H1 (cell line): ENCODE measurements around the gene WNT9A. TPM values are rescaled to one million over a fixed set of nuclear protein-coding genes. Genes with fewer than 3 reads are reported as not detected.

Experiments
- GTF2F1 ChIP-seq: IDR thresholded peaks from 2 replicates; pipeline ENCODE4 v1.6.1; 2012; ENCODE audit warnings: low read depth, low read length, improper control_type of control experiment, borderline replicate concordance
- HDAC2 ChIP-seq, 2 experiments: fragments of 300-600 bp in 1 of 2; sonication (generic) in 1 of 2; IDR thresholded peaks; 2 replicates each; pipeline ENCODE4 v1.6.1; 2011 to 2012; ENCODE audit warnings: low read depth in 2 of 2, low read length in 2 of 2, mild to moderate bottlenecking in 2 of 2, moderate library complexity in 2 of 2, borderline replicate concordance in 1 of 2, inconsistent platforms in 1 of 2
- SAP30 ChIP-seq: fragments of 300-600 bp; sonication (generic); IDR thresholded peaks from 2 replicates; pipeline ENCODE4 v1.7.1; 2012; ENCODE audit warnings: low read length, moderate library complexity, mild to moderate bottlenecking, inconsistent platforms; ENCODE audit not compliant: insufficient read depth, insufficient replicate concordance
- polyA plus RNA-seq, 7 experiments: library from polyadenylated mRNA; depleted of rRNA in 3 of 7; stranded (reverse) in 5 of 7; unstranded in 2 of 7; fragments of >200 nt in 5 of 7; fragments of 200-250 nt in 2 of 7; gene quantifications; 1 replicate in 5 of 7; 2 replicates in 1 of 7; 4 replicates in 1 of 7; pipeline versions ENCODE4 v1.2.1 to v1.2.3, GENCODE V29; 2011 to 2013; ENCODE audit warnings: missing spikeins in 2 of 7, mixed read lengths in 2 of 7
- total RNA-seq: library from RNA; stranded (reverse); fragmentation: NEBNext Ultra II Directional; extraction: Animal tissue kit (Norgen Biotek cat#: 25700); gene quantifications from 2 replicates; pipeline ENCODE4 v1.2.1, GENCODE V29; 2021

WNT9A gene
- total and polyA plus RNA-seq, 2 of the 8 experiments (the other 6 are each of a cell fraction or from before 2014, with no cell fraction given), result 1.1 to 1.5 TPM

- no peak for TF ChIP-seq GTF2F1
- TF ChIP-seq SAP30, result no peak
- TF ChIP-seq HDAC2 (IDR thresholded peaks at IDR 0.05; ENCODE audit: borderline replicate concordance in 1 of 2, low read depth in 2 of 2, low read length in 2 of 2), result no peak
- TF ChIP-seq, all 59 proteins: peak for 0
Observed at GRCh38 chr1:227929751-227930472, 17.8 kb downstream of the WNT9A start (continued).
